Measurements from ENCODE around the gene CNTN4.

The CNTN4 gene

DNA sequence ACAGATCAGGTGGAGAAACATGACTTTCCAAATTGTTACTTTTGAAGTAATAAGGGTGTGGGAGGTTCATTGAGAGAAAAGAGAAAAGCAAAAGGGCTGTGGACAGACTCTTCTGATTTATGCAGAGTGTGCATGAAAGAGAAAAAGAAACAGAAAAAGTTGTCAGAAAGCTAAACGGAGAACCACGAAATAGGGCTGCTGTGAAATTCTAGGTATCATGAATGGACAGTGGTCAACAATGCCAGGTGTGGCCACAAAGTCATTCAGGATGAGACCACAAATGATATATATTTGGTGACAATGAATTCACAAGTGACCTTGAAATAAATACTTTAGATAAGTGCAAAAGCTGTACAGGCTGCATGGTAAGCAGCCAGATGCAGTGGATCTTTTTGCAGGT, 841.4 kb downstream of the CNTN4 start:
- Histone ChIP-seq H3K36me3 (ENCODE audit: control insufficient read depth, insufficient read depth, low read length) (no peaks in the 10 kb centered on the region), H3K4me1 (ENCODE audit: control insufficient read depth, insufficient read depth, low read length, poor library complexity, severe bottlenecking) (no peaks in the 10 kb centered on the region), H3K27ac (ENCODE audit: low read depth, low read length, severe bottlenecking) (no peak overlapping the region), H3K9me3 (ENCODE audit: control insufficient read depth, low read length) (no peaks in the 10 kb centered on the region), H3K4me3 (ENCODE audit: extremely low read depth, insufficient read depth, low read length, poor library complexity, severe bottlenecking) (no peak overlapping the region)
- WGBS, 2 experiments (ENCODE audit: insufficient coverage in 2 of 2) = 92 to 100% methylated on average over 2 of the region's 2 CpGs

DNA sequence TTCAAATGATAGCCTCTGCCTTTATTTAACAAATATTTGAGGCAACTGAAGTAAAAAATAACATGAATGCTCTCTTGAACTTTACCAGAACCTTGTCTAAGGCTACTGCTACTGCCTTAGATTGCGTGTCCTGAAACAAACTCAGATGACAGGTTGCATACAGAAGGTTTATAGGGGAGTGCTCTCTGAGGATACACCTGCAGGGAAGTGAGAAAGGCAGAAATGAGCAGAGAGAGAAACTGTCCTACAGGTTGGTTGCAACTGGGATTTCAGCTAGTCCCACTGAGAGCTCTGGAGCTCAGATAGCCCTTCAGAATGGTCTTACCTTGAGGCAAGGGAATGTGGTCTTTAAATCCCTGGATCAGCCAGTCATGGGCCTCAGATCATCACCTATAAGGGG, 846.0 kb downstream of the CNTN4 start:
- Histone ChIP-seq H3K36me3 (ENCODE audit: control insufficient read depth, insufficient read depth, low read length) (no peaks in the 10 kb centered on the region), H3K4me3 (ENCODE audit: extremely low read depth, insufficient read depth, low read length, poor library complexity, severe bottlenecking) (no peak overlapping the region), H3K4me1 (ENCODE audit: control insufficient read depth, insufficient read depth, low read length, poor library complexity, severe bottlenecking) (no peaks in the 10 kb centered on the region), H3K9me3 (ENCODE audit: control insufficient read depth, low read length) (no peaks in the 10 kb centered on the region), H3K27ac (ENCODE audit: low read depth, low read length, severe bottlenecking) (no peak overlapping the region)
- WGBS, 2 experiments (ENCODE audit: insufficient coverage in 2 of 2) = 100% methylated on average over 1 of the region's 1 CpG

DNA sequence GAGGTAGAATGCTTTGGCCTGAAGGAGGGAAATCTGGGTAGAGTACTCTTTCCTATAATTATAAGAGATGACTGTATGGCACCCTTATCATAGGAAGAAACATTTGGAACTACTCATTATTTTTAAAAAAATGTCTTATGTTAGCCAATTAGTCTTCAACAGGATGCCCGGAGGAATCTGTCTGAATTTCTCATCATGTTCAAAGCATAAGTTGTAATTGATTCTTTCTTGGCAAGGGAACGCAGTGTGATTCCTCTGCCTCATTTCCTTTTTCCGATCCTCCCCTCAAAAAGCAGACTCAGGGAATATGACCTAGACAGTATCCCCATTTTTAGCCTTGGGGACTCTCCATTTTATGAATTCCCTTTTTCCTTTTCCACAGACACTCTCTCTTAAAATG, 846.5 kb downstream of the CNTN4 start:
- no peaks in the 10 kb centered on the region for H3K36me3 ChIP-seq (ENCODE audit: control insufficient read depth, insufficient read depth, low read length)

DNA sequence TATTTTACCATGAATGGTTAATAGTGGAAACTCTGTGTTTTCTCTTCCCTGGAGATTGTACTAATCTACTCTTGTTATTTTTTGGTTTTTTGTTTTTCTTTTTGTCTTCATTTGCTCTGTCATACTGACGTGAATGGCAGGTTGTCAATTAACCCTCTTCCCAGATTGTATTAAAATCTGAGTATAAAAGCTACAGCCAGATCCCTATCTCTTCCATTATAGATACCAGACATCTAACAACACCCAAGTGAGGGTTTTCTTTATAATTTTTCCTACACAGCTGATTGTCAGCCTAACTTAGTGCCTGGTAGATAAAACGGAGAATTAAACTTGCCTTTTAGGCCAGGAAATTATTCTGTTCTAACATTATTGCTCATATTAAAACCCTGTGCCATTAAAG, 848.9 kb downstream of the CNTN4 start:
- Histone ChIP-seq H3K36me3 (ENCODE audit: control insufficient read depth, insufficient read depth, low read length) (no peaks in the 10 kb centered on the region), H3K4me1 (ENCODE audit: control insufficient read depth, insufficient read depth, low read length, poor library complexity, severe bottlenecking) (no peaks in the 10 kb centered on the region), H3K4me3 (ENCODE audit: extremely low read depth, insufficient read depth, low read length, poor library complexity, severe bottlenecking) (no peak overlapping the region), H3K9me3 (ENCODE audit: control insufficient read depth, low read length) (no peaks in the 10 kb centered on the region), H3K27ac (ENCODE audit: low read depth, low read length, severe bottlenecking) (no peak overlapping the region)
- no CpG with 5 or more reads among the region's 2 CpGs for WGBS, 2 experiments (ENCODE audit: insufficient coverage in 2 of 2)

More for the DNA sequence above, 846.5 kb downstream of the CNTN4 start:
- Histone ChIP-seq H3K27ac (ENCODE audit: low read depth, low read length, severe bottlenecking) (no peak overlapping the region), H3K9me3 (ENCODE audit: control insufficient read depth, low read length) (no peaks in the 10 kb centered on the region), H3K4me3 (ENCODE audit: extremely low read depth, insufficient read depth, low read length, poor library complexity, severe bottlenecking) (no peak overlapping the region), H3K4me1 (ENCODE audit: control insufficient read depth, insufficient read depth, low read length, poor library complexity, severe bottlenecking) (no peaks in the 10 kb centered on the region)
- 92 to 95% methylated on average over 2 to 3 of the region's 3 CpGs for WGBS, 2 experiments (ENCODE audit: insufficient coverage in 2 of 2)

DNA sequence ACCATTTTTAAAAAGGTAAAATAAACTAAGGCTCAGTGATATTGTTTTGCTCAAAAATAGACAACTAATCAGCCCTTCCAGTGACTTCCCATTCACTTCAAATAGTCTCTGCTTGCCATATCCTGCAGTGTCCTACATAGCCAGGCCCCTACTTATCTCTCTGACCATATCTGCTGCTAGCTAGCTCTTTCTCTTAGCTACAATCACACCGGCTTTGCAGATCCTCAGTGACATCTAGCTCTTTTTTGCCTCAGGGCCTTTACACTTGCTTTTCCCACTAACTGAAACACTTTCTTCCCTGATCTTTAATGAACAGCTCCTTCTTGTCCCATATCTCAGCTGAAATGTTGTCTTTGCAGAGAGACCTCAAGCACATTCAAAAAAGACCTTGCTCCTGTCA, 850.2 kb downstream of the CNTN4 start:
- H3K9me3 ChIP-seq (ENCODE audit: control insufficient read depth, low read length) = no peaks in the 10 kb centered on the region

DNA sequence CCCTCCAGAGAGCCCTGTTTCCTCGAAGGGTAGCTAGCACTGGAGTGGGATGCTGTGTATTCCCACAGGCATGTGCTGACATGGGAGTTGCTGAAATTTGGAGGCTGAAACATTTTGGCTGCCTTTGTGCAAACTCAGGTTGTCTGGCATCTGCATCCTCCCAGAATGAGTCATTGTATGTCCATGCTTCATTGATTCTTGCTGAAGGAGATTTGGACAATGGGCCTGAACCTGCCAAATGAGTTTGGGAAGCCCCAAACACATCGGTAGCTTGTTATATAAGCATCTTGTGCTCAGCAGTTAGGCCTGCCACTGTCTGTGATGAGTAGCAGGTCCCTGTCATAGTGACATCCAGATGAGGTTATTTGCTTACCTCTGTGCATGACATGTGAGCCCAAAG, 851.5 kb downstream of the CNTN4 start:
- no peaks in the 10 kb centered on the region for H3K36me3 ChIP-seq (ENCODE audit: control insufficient read depth, insufficient read depth, low read length)
- H3K4me3 ChIP-seq (ENCODE audit: extremely low read depth, insufficient read depth, low read length, poor library complexity, severe bottlenecking) = no peak overlapping the region
- WGBS, 2 experiments (ENCODE audit: insufficient coverage in 2 of 2) = 90 to 100% methylated on average over 1 to 2 of the region's 2 CpGs
- H3K9me3 ChIP-seq (ENCODE audit: control insufficient read depth, low read length) = no peaks in the 10 kb centered on the region
- H3K27ac ChIP-seq (ENCODE audit: low read depth, low read length, severe bottlenecking) = no peak overlapping the region
- H3K4me1 ChIP-seq (ENCODE audit: control insufficient read depth, insufficient read depth, low read length, poor library complexity, severe bottlenecking) = no peaks in the 10 kb centered on the region

More for the DNA sequence above, 850.2 kb downstream of the CNTN4 start:
- no peaks in the 10 kb centered on the region for H3K4me1 ChIP-seq (ENCODE audit: control insufficient read depth, insufficient read depth, low read length, poor library complexity, severe bottlenecking)
- H3K27ac ChIP-seq (ENCODE audit: low read depth, low read length, severe bottlenecking) = no peak overlapping the region
- no peaks in the 10 kb centered on the region for H3K36me3 ChIP-seq (ENCODE audit: control insufficient read depth, insufficient read depth, low read length)
- 75 to 100% methylated on average over 1 of the region's 1 CpG for WGBS, 2 experiments (ENCODE audit: insufficient coverage in 2 of 2)
- no peak overlapping the region for H3K4me3 ChIP-seq (ENCODE audit: extremely low read depth, insufficient read depth, low read length, poor library complexity, severe bottlenecking)

DNA sequence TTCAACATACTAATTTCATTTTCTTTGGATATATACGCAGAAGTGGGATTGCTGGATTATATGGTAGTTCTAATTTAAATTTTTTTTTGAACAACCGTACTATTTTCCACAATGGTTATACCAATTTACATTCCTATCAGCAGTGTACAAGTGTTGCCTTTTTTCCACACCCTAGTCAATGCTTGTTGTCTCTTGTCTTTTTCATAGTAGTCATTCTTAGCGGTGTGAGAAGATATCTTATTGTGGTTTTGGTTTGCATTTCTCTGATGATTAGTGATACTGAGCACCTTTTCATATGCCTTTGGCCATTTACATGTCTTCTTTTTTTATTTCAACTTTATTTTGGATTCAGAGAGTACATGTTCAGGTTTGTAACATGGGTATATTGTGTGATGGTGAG, 858.4 kb downstream of the CNTN4 start:
- H3K9me3 ChIP-seq (ENCODE audit: control insufficient read depth, low read length) = no peaks in the 10 kb centered on the region
- no peak overlapping the region for H3K4me3 ChIP-seq (ENCODE audit: extremely low read depth, insufficient read depth, low read length, poor library complexity, severe bottlenecking)
- H3K4me1 ChIP-seq (ENCODE audit: control insufficient read depth, insufficient read depth, low read length, poor library complexity, severe bottlenecking) = peaks cover 7% of the 10 kb centered on the region
- no CpG with 5 or more reads among the region's 3 CpGs for WGBS, 2 experiments (ENCODE audit: insufficient coverage in 2 of 2)
- H3K36me3 ChIP-seq (ENCODE audit: control insufficient read depth, insufficient read depth, low read length) = no peaks in the 10 kb centered on the region
- H3K27ac ChIP-seq (ENCODE audit: low read depth, low read length, severe bottlenecking) = no peak overlapping the region

DNA sequence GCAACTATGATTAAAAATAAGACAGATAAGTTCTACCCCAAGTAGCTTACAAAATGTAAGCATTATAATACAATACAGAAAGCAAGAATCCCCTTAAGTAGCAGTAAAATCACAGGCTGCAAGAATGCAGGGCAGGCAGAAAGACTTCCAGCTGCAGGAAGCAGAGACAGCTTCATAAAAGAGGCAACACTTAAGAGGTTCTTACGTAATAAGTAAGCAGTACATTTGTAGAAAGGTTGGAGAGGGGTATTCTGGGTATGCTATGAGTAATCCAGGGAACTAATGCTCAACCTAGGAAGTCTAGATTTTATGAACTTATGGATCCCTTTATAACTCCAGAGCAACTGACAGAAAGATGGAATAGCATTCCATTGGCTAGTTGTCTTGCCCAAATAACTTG, 859.9 kb downstream of the CNTN4 start:
- WGBS, 2 experiments (ENCODE audit: insufficient coverage in 2 of 2) = 92 to 100% methylated on average over 1 of the region's 1 CpG
- no peaks in the 10 kb centered on the region for H3K9me3 ChIP-seq (ENCODE audit: control insufficient read depth, low read length)

DNA sequence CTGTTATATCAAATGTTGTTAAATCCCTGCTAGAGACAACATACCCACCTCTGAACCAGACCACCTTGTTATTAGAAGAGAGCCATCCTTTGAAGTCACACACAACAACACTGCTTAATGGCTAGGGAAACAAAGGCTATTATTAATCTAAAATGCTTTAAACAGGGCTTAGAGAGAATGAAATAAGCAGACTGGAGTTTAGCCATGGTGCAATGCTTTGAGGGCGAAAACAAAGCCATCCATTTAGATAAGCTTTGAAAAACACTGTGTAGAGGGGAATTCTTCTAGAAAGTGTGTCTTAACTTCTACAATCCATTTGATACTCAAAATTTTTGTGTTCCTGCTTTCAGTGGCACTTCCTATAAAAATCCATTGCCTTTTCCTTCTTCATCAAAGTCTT, 862.9 kb downstream of the CNTN4 start:
- Histone ChIP-seq H3K36me3 (ENCODE audit: control insufficient read depth, insufficient read depth, low read length) (no peaks in the 10 kb centered on the region), H3K27ac (ENCODE audit: low read depth, low read length, severe bottlenecking) (peak overlapping the region; percentile 80), H3K9me3 (ENCODE audit: control insufficient read depth, low read length) (no peaks in the 10 kb centered on the region), H3K4me3 (ENCODE audit: extremely low read depth, insufficient read depth, low read length, poor library complexity, severe bottlenecking) (no peak overlapping the region), H3K4me1 (ENCODE audit: control insufficient read depth, insufficient read depth, low read length, poor library complexity, severe bottlenecking) (peaks cover 14% of the 10 kb centered on the region)
- WGBS, 2 experiments (ENCODE audit: insufficient coverage in 2 of 2) = 100% methylated on average over 1 of the region's 1 CpG; no CpG with 5 or more reads in 1 of the 2 experiments

More for the DNA sequence above, 859.9 kb downstream of the CNTN4 start:
- Histone ChIP-seq H3K27ac (ENCODE audit: low read depth, low read length, severe bottlenecking) (peak overlapping the region; percentile 18), H3K4me1 (ENCODE audit: control insufficient read depth, insufficient read depth, low read length, poor library complexity, severe bottlenecking) (peaks cover 14% of the 10 kb centered on the region), H3K4me3 (ENCODE audit: extremely low read depth, insufficient read depth, low read length, poor library complexity, severe bottlenecking) (no peak overlapping the region), H3K36me3 (ENCODE audit: control insufficient read depth, insufficient read depth, low read length) (no peaks in the 10 kb centered on the region)

DNA sequence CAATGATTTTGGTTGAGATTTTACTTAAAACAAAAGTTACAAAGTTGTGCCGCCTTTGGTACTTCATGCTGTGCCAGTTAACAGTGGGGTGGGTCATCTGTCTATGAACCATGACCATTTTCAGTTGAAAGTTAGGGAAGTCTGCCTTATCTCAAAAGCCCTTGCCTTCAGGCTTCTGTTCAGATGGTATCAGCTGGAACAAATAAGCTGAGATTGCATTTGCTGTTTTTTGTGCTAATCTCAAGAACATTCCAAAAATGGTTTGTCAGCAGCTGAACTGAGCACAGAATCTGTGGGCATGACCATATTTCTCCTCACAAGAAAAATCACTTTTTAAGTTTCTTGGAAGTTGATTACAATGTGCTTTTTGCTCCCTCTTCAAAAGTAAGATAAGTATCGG, 869.2 kb downstream of the CNTN4 start:
- Histone ChIP-seq H3K4me1 (ENCODE audit: control insufficient read depth, insufficient read depth, low read length, poor library complexity, severe bottlenecking) (peaks cover 16% of the 10 kb centered on the region), H3K9me3 (ENCODE audit: control insufficient read depth, low read length) (no peaks in the 10 kb centered on the region), H3K27ac (ENCODE audit: low read depth, low read length, severe bottlenecking) (peak overlapping the region; percentile 86), H3K36me3 (ENCODE audit: control insufficient read depth, insufficient read depth, low read length) (no peaks in the 10 kb centered on the region), H3K4me3 (ENCODE audit: extremely low read depth, insufficient read depth, low read length, poor library complexity, severe bottlenecking) (no peak overlapping the region)
- WGBS, 2 experiments (ENCODE audit: insufficient coverage in 2 of 2) = 70 to 100% methylated on average over 1 to 2 of the region's 2 CpGs

DNA sequence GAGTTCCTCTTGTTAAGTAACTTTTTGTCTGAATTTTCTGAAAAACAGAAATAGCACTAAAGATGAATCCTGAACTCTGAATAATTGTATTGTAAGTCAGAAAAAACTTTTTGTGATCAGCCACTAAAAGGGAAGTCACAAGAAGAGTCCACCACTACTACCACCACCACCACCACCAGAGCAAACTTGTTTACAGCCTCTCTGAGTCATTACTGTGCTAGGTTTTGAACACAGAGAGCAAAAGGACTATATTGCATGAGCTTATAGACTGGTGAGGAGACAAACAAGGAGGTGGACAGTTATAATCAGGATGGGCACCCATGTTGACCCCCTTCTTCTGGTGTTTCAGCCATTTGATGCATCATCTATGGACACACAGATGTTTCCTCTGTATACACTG, 869.8 kb downstream of the CNTN4 start:
- H3K36me3 ChIP-seq (ENCODE audit: control insufficient read depth, insufficient read depth, low read length) = no peaks in the 10 kb centered on the region
- H3K27ac ChIP-seq (ENCODE audit: low read depth, low read length, severe bottlenecking) = peak overlapping the region; percentile 86

More for the DNA sequence above, 869.8 kb downstream of the CNTN4 start:
- H3K4me3 ChIP-seq (ENCODE audit: extremely low read depth, insufficient read depth, low read length, poor library complexity, severe bottlenecking) = no peak overlapping the region
- peaks cover 14% of the 10 kb centered on the region for H3K4me1 ChIP-seq (ENCODE audit: control insufficient read depth, insufficient read depth, low read length, poor library complexity, severe bottlenecking)
- no peaks in the 10 kb centered on the region for H3K9me3 ChIP-seq (ENCODE audit: control insufficient read depth, low read length)
